NCI-H2029 (cell line): ENCODE results near the gene MAST1.
"Not testable (repeated sequence)": the region's sequence is repeated elsewhere in the genome, so short reads cannot be mapped to it uniquely, and the experiment has no call there.

Source experiments
- DNase-seq: peaks from one replicate; lab custom pipeline; 2025; lab: John Stamatoyannopoulos, UW

MAST1 gene

GRCh38 chr19:12838182-12838885 is at the start of gene MAST1:
MAST1 (plus strand) TSS chr19:12838515; CDS start chr19:12838573, 58 bp downstream.
- DNase-seq, result peak; percentile 56

GRCh38 chr19:12788682-12789097 is 49.6 kb upstream of the MAST1 start:
- peak; percentile 32 for DNase-seq

- DNase-seq, result no peak
These were observed 49.0 kb upstream of the MAST1 start for GRCh38 chr19:12789098-12789903.

- peak; percentile 89 for DNase-seq
These were observed 48.3 kb upstream of the MAST1 start for GRCh38 chr19:12789904-12790619.

GRCh38 chr19:12790628-12791344 is 47.5 kb upstream of the MAST1 start:
- DNase-seq, result no peak

GRCh38 chr19:12791345-12792050 is 46.8 kb upstream of the MAST1 start, which contains the start of gene JUNB:
JUNB (plus strand) TSS chr19:12791486; CDS start chr19:12791772, 286 bp downstream.
- peak; percentile 95 for DNase-seq

GRCh38 chr19:12792051-12792852 is 46.1 kb upstream of the MAST1 start:
- peak; percentile 83 for DNase-seq

GRCh38 chr19:12792853-12793289 is 45.4 kb upstream of the MAST1 start:
- DNase-seq, result no peak

- peak; percentile 87 for DNase-seq
These were observed 44.8 kb upstream of the MAST1 start for GRCh38 chr19:12793290-12794195.

- no peak for DNase-seq
These were observed 43.9 kb upstream of the MAST1 start for GRCh38 chr19:12794196-12794941.

- DNase-seq, result no peak
These were observed 43.3 kb upstream of the MAST1 start for GRCh38 chr19:12794971-12795381.

- peak; percentile 70 for DNase-seq
These were observed 41.9 kb upstream of the MAST1 start for GRCh38 chr19:12796146-12797071.

GRCh38 chr19:12797141-12797587 is 41.2 kb upstream of the MAST1 start:
- no peak for DNase-seq

GRCh38 chr19:12797607-12798006 is 40.7 kb upstream of the MAST1 start:
- not testable (repeated sequence) for DNase-seq

GRCh38 chr19:12799742-12800465 is 38.4 kb upstream of the MAST1 start:
- DNase-seq, result no peak

- no peak for DNase-seq
These were observed 37.9 kb upstream of the MAST1 start for GRCh38 chr19:12800466-12800770.
